A673 (cell line): ENCODE measurements around the gene TMEM30B.
"Not testable (repeated sequence)": the region's sequence is repeated elsewhere in the genome, so short reads cannot be mapped to it uniquely, and the experiment has no call there.

ENCODE experiments used
- CTCF ChIP-seq: fragments of 300-800, 200-600 bp; sonication (generic); conservative IDR thresholded peaks from 2 replicates; pipeline ENCODE4 v1.5.1; 2017; ENCODE audit warnings: low read depth, mild to moderate bottlenecking, antibody characterized with exemption, low read length, moderate library complexity, mixed read lengths
- EZH2 ChIP-seq: fragments of 200-600 bp; sonication (generic); IDR thresholded peaks from 2 replicates; pipeline ENCODE4 v1.6.1; 2017; ENCODE audit warnings: borderline replicate concordance, low read depth, mild to moderate bottlenecking, mixed read lengths, antibody characterized with exemption, low read length; ENCODE audit not compliant: poor library complexity, severe bottlenecking

- not testable (repeated sequence) for TF ChIP-seq EZH2, CTCF
These were observed 41.9 kb downstream of the TMEM30B start for GRCh38 chr14:61239285-61239684.
